Measurements from ENCODE around the gene HNF4A.
"Not testable (repeated sequence)": the region's sequence is repeated elsewhere in the genome, so short reads cannot be mapped to it uniquely, and the experiment has no call there.

HNF4A gene

GRCh38 chr20:44345147-44345546 lies 10.4 kb upstream of the HNF4A start:
- H3K4me3 ChIP-seq (ENCODE audit: low read depth, low read length, poor library complexity, severe bottlenecking): no peak overlapping the region
- no peaks in the 10 kb centered on the region for H3K36me3 ChIP-seq (ENCODE audit: insufficient read depth, low read length)
- no peaks in the 10 kb centered on the region for H3K4me1 ChIP-seq (ENCODE audit: insufficient read depth, low read length, severe bottlenecking)
- H3K9me2 ChIP-seq (ENCODE audit: low read depth, low read length): no peaks in the 10 kb centered on the region
- no peaks in the 10 kb centered on the region for H3K79me2 ChIP-seq (ENCODE audit: insufficient read depth, low read length)
- H3K9ac ChIP-seq (ENCODE audit: low read length): no peak overlapping the region
- H3K27me3 ChIP-seq (ENCODE audit: insufficient read depth, low read length): no peaks in the 10 kb centered on the region; the same call in 1 of the 2 replicates
- H2AFZ ChIP-seq (ENCODE audit: low read length): no peak overlapping the region
- H3F3A ChIP-seq (ENCODE audit: insufficient read depth, low read length): no peaks in the 10 kb centered on the region
- H4K20me1 ChIP-seq (ENCODE audit: insufficient read depth, low read length): no peaks in the 10 kb centered on the region
- H3K9me3 ChIP-seq (ENCODE audit: low read length): no peaks in the 10 kb centered on the region
- no peak for TF ChIP-seq EZH2 (IDR thresholded peaks at IDR 0.05; ENCODE audit: borderline replicate concordance, low read length)
- TF ChIP-seq, protein P1, sequence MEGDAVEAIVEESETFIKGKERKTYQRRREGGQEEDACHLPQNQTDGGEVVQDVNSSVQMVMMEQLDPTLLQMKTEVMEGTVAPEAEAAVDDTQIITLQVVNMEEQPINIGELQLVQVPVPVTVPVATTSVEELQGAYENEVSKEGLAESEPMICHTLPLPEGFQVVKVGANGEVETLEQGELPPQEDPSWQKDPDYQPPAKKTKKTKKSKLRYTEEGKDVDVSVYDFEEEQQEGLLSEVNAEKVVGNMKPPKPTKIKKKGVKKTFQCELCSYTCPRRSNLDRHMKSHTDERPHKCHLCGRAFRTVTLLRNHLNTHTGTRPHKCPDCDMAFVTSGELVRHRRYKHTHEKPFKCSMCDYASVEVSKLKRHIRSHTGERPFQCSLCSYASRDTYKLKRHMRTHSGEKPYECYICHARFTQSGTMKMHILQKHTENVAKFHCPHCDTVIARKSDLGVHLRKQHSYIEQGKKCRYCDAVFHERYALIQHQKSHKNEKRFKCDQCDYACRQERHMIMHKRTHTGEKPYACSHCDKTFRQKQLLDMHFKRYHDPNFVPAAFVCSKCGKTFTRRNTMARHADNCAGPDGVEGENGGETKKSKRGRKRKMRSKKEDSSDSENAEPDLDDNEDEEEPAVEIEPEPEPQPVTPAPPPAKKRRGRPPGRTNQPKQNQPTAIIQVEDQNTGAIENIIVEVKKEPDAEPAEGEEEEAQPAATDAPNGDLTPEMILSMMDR (IDR thresholded peaks at IDR 0.05; ENCODE audit: low read length): no peak
- no peak overlapping the region for H3K4me2 ChIP-seq (ENCODE audit: low read length)
- no peak overlapping the region for H3K27ac ChIP-seq (ENCODE audit: low read depth, low read length, poor library complexity, severe bottlenecking)

DNA sequence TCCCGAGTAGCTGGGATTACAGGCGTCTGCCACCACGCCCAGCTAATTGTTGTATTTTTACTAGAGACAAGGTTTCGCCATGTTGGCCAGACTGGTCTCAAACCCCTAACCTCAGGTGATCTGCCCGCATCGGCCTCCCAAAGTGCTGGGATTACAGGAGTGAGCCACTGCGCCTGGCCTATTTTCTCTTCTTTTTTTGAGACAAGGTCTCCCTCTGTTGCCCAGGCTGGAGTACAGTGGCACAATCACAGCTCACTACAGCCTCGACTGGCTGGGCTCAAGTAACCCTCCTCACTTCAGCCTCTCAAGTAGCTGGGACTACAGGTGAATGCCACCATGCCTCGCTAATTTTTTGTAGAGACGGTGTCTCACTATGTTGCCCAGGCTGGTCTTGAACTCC lies 9.6 kb upstream of the HNF4A start:
- not testable (repeated sequence) for H3K27me3 ChIP-seq (ENCODE audit: insufficient read depth, low read length); H3F3A ChIP-seq (ENCODE audit: insufficient read depth, low read length); H3K4me2 ChIP-seq (ENCODE audit: low read length); H2AFZ ChIP-seq (ENCODE audit: low read length); H3K9me3 ChIP-seq (ENCODE audit: low read length); H3K79me2 ChIP-seq (ENCODE audit: insufficient read depth, low read length); H3K9me2 ChIP-seq (ENCODE audit: low read depth, low read length); H3K36me3 ChIP-seq (ENCODE audit: insufficient read depth, low read length); H3K9ac ChIP-seq (ENCODE audit: low read length); H3K27ac ChIP-seq (ENCODE audit: low read depth, low read length, poor library complexity, severe bottlenecking); H3K4me3 ChIP-seq (ENCODE audit: low read depth, low read length, poor library complexity, severe bottlenecking); H4K20me1 ChIP-seq (ENCODE audit: insufficient read depth, low read length); H3K4me1 ChIP-seq (ENCODE audit: insufficient read depth, low read length, severe bottlenecking)

- no peaks in the 10 kb centered on the region; the same call in 1 of the 2 replicates for H3K27me3 ChIP-seq (ENCODE audit: insufficient read depth, low read length)
- no peak overlapping the region for H3K4me2 ChIP-seq (ENCODE audit: low read length)
- no peaks in the 10 kb centered on the region for H3F3A ChIP-seq (ENCODE audit: insufficient read depth, low read length)
- no peaks in the 10 kb centered on the region for H3K9me3 ChIP-seq (ENCODE audit: low read length)
- H3K79me2 ChIP-seq (ENCODE audit: insufficient read depth, low read length): no peaks in the 10 kb centered on the region
- H3K36me3 ChIP-seq (ENCODE audit: insufficient read depth, low read length): no peaks in the 10 kb centered on the region
- no peak overlapping the region for H2AFZ ChIP-seq (ENCODE audit: low read length)
- no peaks in the 10 kb centered on the region for H4K20me1 ChIP-seq (ENCODE audit: insufficient read depth, low read length)
- H3K9ac ChIP-seq (ENCODE audit: low read length): no peak overlapping the region
- no peak overlapping the region for H3K4me3 ChIP-seq (ENCODE audit: low read depth, low read length, poor library complexity, severe bottlenecking)
- H3K27ac ChIP-seq (ENCODE audit: low read depth, low read length, poor library complexity, severe bottlenecking): no peak overlapping the region
- H3K9me2 ChIP-seq (ENCODE audit: low read depth, low read length): no peaks in the 10 kb centered on the region
- TF ChIP-seq EZH2 (IDR thresholded peaks at IDR 0.05; ENCODE audit: borderline replicate concordance, low read length): no peak
- TF ChIP-seq, protein P1 (IDR thresholded peaks at IDR 0.05; ENCODE audit: low read length): no peak
- H3K4me1 ChIP-seq (ENCODE audit: insufficient read depth, low read length, severe bottlenecking): no peaks in the 10 kb centered on the region
Observed at GRCh38 chr20:44348168-44348659, 7.3 kb upstream of the HNF4A start.

- Histone ChIP-seq H3K4me2 (ENCODE audit: low read length) (no peak overlapping the region), H3K9ac (ENCODE audit: low read length) (no peak overlapping the region), H2AFZ (ENCODE audit: low read length) (no peak overlapping the region), H3K4me3 (ENCODE audit: low read depth, low read length, poor library complexity, severe bottlenecking) (no peak overlapping the region), H3K27me3 (ENCODE audit: insufficient read depth, low read length) (no peaks in the 10 kb centered on the region; the same call in 1 of the 2 replicates), H3K4me1 (ENCODE audit: insufficient read depth, low read length, severe bottlenecking) (no peaks in the 10 kb centered on the region), H3K9me2 (ENCODE audit: low read depth, low read length) (no peaks in the 10 kb centered on the region), H3K36me3 (ENCODE audit: insufficient read depth, low read length) (no peaks in the 10 kb centered on the region), H3K27ac (ENCODE audit: low read depth, low read length, poor library complexity, severe bottlenecking) (no peak overlapping the region), H3K79me2 (ENCODE audit: insufficient read depth, low read length) (no peaks in the 10 kb centered on the region), H3K9me3 (ENCODE audit: low read length) (no peaks in the 10 kb centered on the region), H4K20me1 (ENCODE audit: insufficient read depth, low read length) (no peaks in the 10 kb centered on the region), H3F3A (ENCODE audit: insufficient read depth, low read length) (no peaks in the 10 kb centered on the region)
- TF ChIP-seq, protein P1 (IDR thresholded peaks at IDR 0.05; ENCODE audit: low read length): no peak
- TF ChIP-seq EZH2 (IDR thresholded peaks at IDR 0.05; ENCODE audit: borderline replicate concordance, low read length): no peak
Observed at GRCh38 chr20:44349349-44349748, 6.2 kb upstream of the HNF4A start.

Data from OCI-LY1 (cell line).